H1 (cell line): ENCODE measurements around the gene C3orf22. TPM values are rescaled to one million over a fixed set of nuclear protein-coding genes. Genes with fewer than 3 reads are reported as not detected.

Source experiments
- CTCF ChIA-PET: fragments of 300-600 bp; sonication (Branson Sonifier 250); formaldehyde crosslinking; loops from one replicate; lab custom pipeline; 2021; ENCODE audit not compliant: partially characterized antibody; lab: Charles Lee
- POLR2A ChIA-PET: fragments of 300-600 bp; sonication (Branson Sonifier 250); formaldehyde crosslinking; loops from one replicate; lab custom pipeline; 2021; ENCODE audit warnings: inconsistent platforms; ENCODE audit not compliant: partially characterized antibody; lab: Charles Lee
- DNase-seq, 2 experiments: peaks; one replicate each; pipeline versions ENCODE4 v3.0.0 to v3.0.0-alpha.2; 2010 to 2022; ENCODE audit warnings: low spot score in 2 of 2, low read depth in 1 of 2, mixed read lengths in 1 of 2
- FAIRE-seq: peaks from 2 replicates; lab custom pipeline; 2011; peaks lifted over from hg19 to GRCh38; lab: Jason Lieb, UNC
- H2AFZ ChIP-seq: 2 replicates; pipeline ENCODE4 v1.8.1; 2012; ENCODE audit warnings: low read length, inconsistent platforms
- H2AK5ac ChIP-seq: 2 replicates; pipeline ENCODE4 v1.6.1; 2013; ENCODE audit warnings: low read depth, low read length
- H2BK120ac ChIP-seq: replicated peaks from 2 replicates; pipeline ENCODE3; 2013; ENCODE audit warnings: low read depth, low read length, inconsistent platforms
- H2BK12ac ChIP-seq: 2 replicates; pipeline ENCODE4 v1.6.1; 2013; ENCODE audit warnings: low read depth, low read length
- H2BK15ac ChIP-seq: 2 replicates; pipeline ENCODE4 v1.6.1; 2013; ENCODE audit warnings: low read length
- H2BK20ac ChIP-seq: 2 replicates; pipeline ENCODE4 v1.6.1; 2013; ENCODE audit warnings: low read length
- H2BK5ac ChIP-seq: 2 replicates; pipeline ENCODE4 v1.6.1; 2013; ENCODE audit warnings: low read depth, low read length
- H3K14ac ChIP-seq: 2 replicates; pipeline ENCODE4 v1.6.1; 2013; ENCODE audit warnings: inconsistent platforms; ENCODE audit not compliant: insufficient read length
- H3K18ac ChIP-seq: 2 replicates; pipeline ENCODE4 v1.6.1; 2013; ENCODE audit warnings: low read length; ENCODE audit errors: extremely low read depth
- H3K23ac ChIP-seq: 2 replicates; pipeline ENCODE4 v1.6.1; 2013; ENCODE audit warnings: inconsistent platforms; ENCODE audit not compliant: insufficient read length
- H3K23me2 ChIP-seq: 2 replicates; pipeline ENCODE4 v1.6.1; 2013; ENCODE audit warnings: low read depth, low read length
- H3K27ac ChIP-seq: 2 replicates; pipeline ENCODE4 v1.6.1; 2011; ENCODE audit warnings: low read depth, low read length, inconsistent platforms
- H3K27me3 ChIP-seq, 4 experiments: replicated peaks in 1 of 4; 1 replicate in 1 of 4; 2 replicates in 3 of 4; pipeline versions ENCODE4 v1.6.1 to v1.8.1; 2011 to 2013; ENCODE audit warnings: low read length in 3 of 4, mild to moderate bottlenecking in 3 of 4, inconsistent platforms in 2 of 4, mixed read lengths in 2 of 4, moderate library complexity in 1 of 4; ENCODE audit not compliant: control insufficient read depth in 3 of 4, insufficient read depth in 3 of 4; ENCODE audit errors: extremely low read depth in 1 of 4
- H3K36me3 ChIP-seq, 4 experiments: 2 replicates each; pipeline versions ENCODE4 v1.6.1 to v1.8.1; 2011 to 2013; ENCODE audit warnings: mild to moderate bottlenecking in 4 of 4, low read length in 3 of 4, moderate library complexity in 2 of 4, control low read depth in 1 of 4, inconsistent platforms in 1 of 4; ENCODE audit not compliant: insufficient read depth in 4 of 4, control insufficient read depth in 2 of 4
- H3K4ac ChIP-seq: replicated peaks from 2 replicates; pipeline ENCODE3; 2013; ENCODE audit warnings: low read length, low read depth, mixed read lengths, inconsistent platforms; ENCODE audit not compliant: insufficient read length
- H3K4me1 ChIP-seq, 4 experiments: replicated peaks in 1 of 4; 1 replicate in 1 of 4; 2 replicates in 3 of 4; pipeline versions ENCODE4 v1.6.1 to v1.8.1; 2011 to 2013; ENCODE audit warnings: low read length in 3 of 4, inconsistent platforms in 2 of 4, mixed read lengths in 1 of 4; ENCODE audit not compliant: insufficient read depth in 4 of 4, control insufficient read depth in 3 of 4
- H3K4me2 ChIP-seq, 2 experiments: 2 replicates each; pipeline versions ENCODE4 v1.6.1 to v1.8.1; 2011 to 2013; ENCODE audit warnings: low read depth in 2 of 2, low read length in 2 of 2, control low read depth in 1 of 2, inconsistent platforms in 1 of 2, mild to moderate bottlenecking in 1 of 2; ENCODE audit not compliant: insufficient read depth in 1 of 2
- H3K4me3 ChIP-seq, 4 experiments: fragments of 200-600, 300-600 bp in 1 of 4; sonication (generic), shearing (Covaris generic), sonication (Bioruptor Twin) in 1 of 4; 2 replicates each; pipeline versions ENCODE4 v1.5.1 to v1.8.1; 2011 to 2016; ENCODE audit warnings: low read length in 4 of 4, low read depth in 3 of 4, control low read depth in 2 of 4, inconsistent platforms in 2 of 4, mild to moderate bottlenecking in 2 of 4, mixed read lengths in 1 of 4, moderate library complexity in 1 of 4; ENCODE audit not compliant: insufficient read depth in 2 of 4; ENCODE audit errors: extremely low read depth in 1 of 4
- H3K56ac ChIP-seq: replicated peaks from 2 replicates; pipeline ENCODE3; 2013; ENCODE audit warnings: low read depth, mild to moderate bottlenecking, mixed read lengths, low read length, inconsistent platforms; ENCODE audit not compliant: insufficient read length
- H3K79me1 ChIP-seq: 2 replicates; pipeline ENCODE4 v1.6.1; 2013; ENCODE audit warnings: low read depth, low read length, control low read depth
- H3K79me2 ChIP-seq, 2 experiments: 2 replicates each; pipeline versions ENCODE4 v1.6.1 to v1.8.1; 2012 to 2013; ENCODE audit warnings: low read length in 2 of 2, mild to moderate bottlenecking in 2 of 2, inconsistent platforms in 1 of 2; ENCODE audit not compliant: insufficient read depth in 2 of 2, control insufficient read depth in 1 of 2
- H3K9ac ChIP-seq, 4 experiments: replicated peaks in 1 of 4; 1 replicate in 1 of 4; 2 replicates in 3 of 4; pipeline versions ENCODE4 v1.6.1 to v1.8.1; 2011 to 2013; ENCODE audit warnings: low read depth in 3 of 4, low read length in 3 of 4, control low read depth in 2 of 4, mild to moderate bottlenecking in 2 of 4, moderate library complexity in 2 of 4, inconsistent platforms in 1 of 4; ENCODE audit errors: extremely low read depth in 1 of 4
- H3K9me3 ChIP-seq, 2 experiments: 2 replicates each; pipeline versions ENCODE4 v1.6.1 to v1.8.1; 2012 to 2013; ENCODE audit warnings: mild to moderate bottlenecking in 2 of 2, moderate library complexity in 2 of 2, control low read depth in 1 of 2, inconsistent platforms in 1 of 2, low read depth in 1 of 2, low read length in 1 of 2, mixed read lengths in 1 of 2; ENCODE audit not compliant: insufficient read depth in 2 of 2
- H4K20me1 ChIP-seq, 2 experiments: replicated peaks in 1 of 2; 2 replicates each; pipeline versions ENCODE3 to v1.8.1; 2011 to 2013; ENCODE audit warnings: inconsistent platforms in 2 of 2, low read length in 2 of 2, mild to moderate bottlenecking in 1 of 2; ENCODE audit not compliant: insufficient read depth in 2 of 2, control insufficient read depth in 1 of 2
- H4K5ac ChIP-seq: 2 replicates; pipeline ENCODE4 v1.6.1; 2013; ENCODE audit warnings: low read length, low read depth, mixed read lengths, inconsistent platforms; ENCODE audit not compliant: insufficient read length
- H4K8ac ChIP-seq: 2 replicates; pipeline ENCODE4 v1.8.0; 2013; ENCODE audit warnings: mild to moderate bottlenecking, moderate library complexity, low read length, inconsistent platforms; ENCODE audit not compliant: insufficient read depth; ENCODE audit errors: extremely low read depth
- H4K91ac ChIP-seq: replicated peaks from 2 replicates; pipeline ENCODE3; 2013; ENCODE audit warnings: low read length, mixed read lengths, inconsistent platforms; ENCODE audit not compliant: insufficient read length
- BACH1 ChIP-seq: IDR thresholded peaks from 2 replicates; pipeline ENCODE4 v1.6.1; 2012; ENCODE audit warnings: low read length, improper control_type of control experiment
- CEBPB ChIP-seq: IDR thresholded peaks from 2 replicates; pipeline ENCODE4 v1.6.1; 2012; ENCODE audit warnings: low read depth, low read length
- CHD2 ChIP-seq: IDR thresholded peaks from 2 replicates; pipeline ENCODE4 v1.6.1; 2012; ENCODE audit warnings: low read length, improper control_type of control experiment
- CTCF ChIP-seq, 3 experiments: IDR thresholded peaks; 1 replicate in 2 of 3; 2 replicates in 1 of 3; pipeline versions ENCODE4 v1.5.1 to v1.6.1; 2011; ENCODE audit warnings: low read length in 3 of 3, mild to moderate bottlenecking in 3 of 3, inconsistent platforms in 2 of 3, low read depth in 1 of 3, moderate library complexity in 1 of 3; ENCODE audit not compliant: insufficient read depth in 1 of 3; ENCODE audit errors: control extremely low read depth in 1 of 3
- EP300 ChIP-seq, 2 experiments: IDR thresholded peaks; 1 replicate in 1 of 2; 2 replicates in 1 of 2; pipeline ENCODE4 v1.6.1; 2011 to 2012; ENCODE audit warnings: low read depth in 2 of 2, low read length in 2 of 2, mild to moderate bottlenecking in 2 of 2, borderline replicate concordance in 1 of 2, inconsistent platforms in 1 of 2, moderate library complexity in 1 of 2
- HDAC6 ChIP-seq: IDR thresholded peaks from one replicate; pipeline ENCODE4 v1.7.1; 2012; ENCODE audit warnings: low read depth, mild to moderate bottlenecking, inconsistent platforms, low read length, moderate library complexity
- MAX ChIP-seq: IDR thresholded peaks from 2 replicates; pipeline ENCODE4 v1.6.1; 2012; ENCODE audit warnings: inconsistent platforms
- RAD21 ChIP-seq, 2 experiments: IDR thresholded peaks in 1 of 2; conservative IDR thresholded peaks in 1 of 2; 2 replicates each; pipeline ENCODE4 v1.6.1; 2011; ENCODE audit warnings: low read depth in 2 of 2, low read length in 2 of 2, improper control_type of control experiment in 1 of 2, inconsistent platforms in 1 of 2, mild to moderate bottlenecking in 1 of 2, moderate library complexity in 1 of 2
- SIX5 ChIP-seq: IDR thresholded peaks from 2 replicates; pipeline ENCODE4 v1.6.1; 2011; ENCODE audit warnings: mild to moderate bottlenecking, low read depth, low read length
- TEAD4 ChIP-seq: IDR thresholded peaks from 2 replicates; pipeline ENCODE4 v1.6.1; 2012; ENCODE audit warnings: low read depth, low read length, inconsistent platforms, mixed read lengths
- WGBS, 2 experiments: shearing (Covaris generic) in 1 of 2; methylation state at CpG; one replicate each; pipeline versions ENCODE4 v1.1.6 to v1.1.7; 2013 to 2015; ENCODE audit warnings: low lambda C conversion rate in 2 of 2, mixed read lengths in 2 of 2, inconsistent platforms in 1 of 2, low coverage in 1 of 2, missing lambda C conversion rate in 1 of 2; ENCODE audit not compliant: insufficient replicate concordance in 2 of 2, insufficient coverage in 1 of 2, insufficient read length in 1 of 2; ENCODE audit errors: extremely low coverage in 1 of 2, missing lambda C conversion rate in 1 of 2; 5-methylcytosine and 5-hydroxymethylcytosine counted together
- polyA plus RNA-seq, 7 experiments: library from polyadenylated mRNA; depleted of rRNA in 3 of 7; stranded (reverse) in 5 of 7; unstranded in 2 of 7; fragments of >200 nt in 5 of 7; fragments of 200-250 nt in 2 of 7; gene quantifications; 1 replicate in 5 of 7; 2 replicates in 1 of 7; 4 replicates in 1 of 7; pipeline versions ENCODE4 v1.2.1 to v1.2.3, GENCODE V29; 2011 to 2013; ENCODE audit warnings: missing spikeins in 2 of 7, mixed read lengths in 2 of 7
- total RNA-seq: library from RNA; stranded (reverse); fragmentation: NEBNext Ultra II Directional; extraction: Animal tissue kit (Norgen Biotek cat#: 25700); gene quantifications from 2 replicates; pipeline ENCODE4 v1.2.1, GENCODE V29; 2021

C3orf22 gene
- total and polyA plus RNA-seq, 2 of the 8 experiments (the other 6 are each of a cell fraction or from before 2014, with no cell fraction given) = not detected

GRCh38 chr3:126522363-126522788, 36.4 kb downstream of the C3orf22 start:
- Histone ChIP-seq H3K79me1 (no peaks in the 10 kb centered on the region), H3K56ac (no peak overlapping the region), H2BK15ac (no peak overlapping the region; the same call in 1 of the 2 replicates), H3K23me2 (peaks cover 5% of the 10 kb centered on the region; the same call in 1 of the 2 replicates), H4K5ac (no peak overlapping the region), H3K4me2 (no peak overlapping the region), H2AFZ (no peak overlapping the region), H2BK12ac (no peak overlapping the region), H3K18ac (no peak overlapping the region), H3K14ac (no peak overlapping the region), H3K9ac (no peak overlapping the region), H2AK5ac (no peak overlapping the region), H3K9me3 (no peaks in the 10 kb centered on the region), H3K79me2 (no peaks in the 10 kb centered on the region), H4K8ac (no peak overlapping the region), H3K4me3 (no peak overlapping the region), H3K27ac (no peak overlapping the region), H3K4ac (no peak overlapping the region), H3K23ac (no peak overlapping the region), H4K20me1 (no peaks in the 10 kb centered on the region), H3K36me3 (no peaks in the 10 kb centered on the region), H4K91ac (no peak overlapping the region), H2BK5ac (no peak overlapping the region), H3K4me1 (peaks cover 0 to 15% (median 10%) of the 10 kb centered on the region in 4 experiments; a peak in 6 of 7 replicates), H3K27me3 (peaks cover 0 to 16% (median 11%) of the 10 kb centered on the region in 4 experiments; a peak in 5 of 7 replicates), H2BK120ac (no peak overlapping the region), H2BK20ac (no peak overlapping the region)
- POLR2A ChIA-PET = no interaction called here
- CTCF ChIA-PET = interaction anchor here (0.6 to 4.1 kb wide), 24 partner anchors 8 to 470 kb away, joined by 3 to 35 read pairs (median 4); no protein-coding TSS in a partner anchor
- peak; percentile 75 for FAIRE-seq
- 6% methylated on average over 6 of the region's 6 CpGs; no CpG with 5 or more reads in 1 of the 2 experiments for WGBS, 2 experiments
- TF ChIP-seq RAD21 (IDR thresholded peaks at IDR 0.05 in 1 of 2, conservative IDR thresholded peaks at IDR 0.05 in 1 of 2; ENCODE audit: low read depth in 2 of 2, low read length in 2 of 2) = peak; percentile 79 to 86
- TF ChIP-seq CEBPB = no peak
- no peak for TF ChIP-seq SIX5
- 0 out of 2 replicates have a peak, but pooled peaks have one; percentile 24 for TF ChIP-seq MAX
- no peak for TF ChIP-seq HDAC6
- TF ChIP-seq BACH1 = no peak
- TF ChIP-seq CHD2 = no peak
- TF ChIP-seq CTCF (IDR thresholded peaks at IDR 0.05; ENCODE audit: control extremely low read depth in 1 of 3, insufficient read depth in 1 of 3, low read depth in 1 of 3, low read length in 3 of 3) = peak in 2 of 3 experiments; percentile 83 to 87; a peak in 3 of 4 replicates
- peak; percentile 82; the same call in 1 of the 2 replicates for TF ChIP-seq TEAD4
- TF ChIP-seq EP300 (IDR thresholded peaks at IDR 0.05; ENCODE audit: borderline replicate concordance in 1 of 2, low read depth in 2 of 2, low read length in 2 of 2) = no peak
- peak in 1 of 2 experiments; percentile 87 for DNase-seq
